Skin epidermis (tissue), 12 donors: Measurements from ENCODE around the gene ITGAL.
A peak's percentile ranks its signal among the peaks of the same experiment; 100 is the strongest.
"Not testable (repeated sequence)": the region's sequence is repeated elsewhere in the genome, so short reads cannot be mapped to it uniquely, and the experiment has no call there.

Experiments
- H3K27ac ChIP-seq, 21 experiments: fragments of 200-600 bp; sonication (generic) in 11 of 21; one replicate each; pipeline ENCODE4 v1.5.0; 2020; ENCODE audit warnings: mild to moderate bottlenecking in 3 of 21, inconsistent platforms in 2 of 21, moderate library complexity in 2 of 21
- H3K4me3 ChIP-seq, 7 experiments: fragments of 200-600 bp; sonication (generic) in 2 of 7; one replicate each; pipeline ENCODE4 v1.5.0; 2020; ENCODE audit warnings: inconsistent platforms in 2 of 7, mild to moderate bottlenecking in 2 of 7, moderate library complexity in 1 of 7

Gene ITGAL

DNA sequence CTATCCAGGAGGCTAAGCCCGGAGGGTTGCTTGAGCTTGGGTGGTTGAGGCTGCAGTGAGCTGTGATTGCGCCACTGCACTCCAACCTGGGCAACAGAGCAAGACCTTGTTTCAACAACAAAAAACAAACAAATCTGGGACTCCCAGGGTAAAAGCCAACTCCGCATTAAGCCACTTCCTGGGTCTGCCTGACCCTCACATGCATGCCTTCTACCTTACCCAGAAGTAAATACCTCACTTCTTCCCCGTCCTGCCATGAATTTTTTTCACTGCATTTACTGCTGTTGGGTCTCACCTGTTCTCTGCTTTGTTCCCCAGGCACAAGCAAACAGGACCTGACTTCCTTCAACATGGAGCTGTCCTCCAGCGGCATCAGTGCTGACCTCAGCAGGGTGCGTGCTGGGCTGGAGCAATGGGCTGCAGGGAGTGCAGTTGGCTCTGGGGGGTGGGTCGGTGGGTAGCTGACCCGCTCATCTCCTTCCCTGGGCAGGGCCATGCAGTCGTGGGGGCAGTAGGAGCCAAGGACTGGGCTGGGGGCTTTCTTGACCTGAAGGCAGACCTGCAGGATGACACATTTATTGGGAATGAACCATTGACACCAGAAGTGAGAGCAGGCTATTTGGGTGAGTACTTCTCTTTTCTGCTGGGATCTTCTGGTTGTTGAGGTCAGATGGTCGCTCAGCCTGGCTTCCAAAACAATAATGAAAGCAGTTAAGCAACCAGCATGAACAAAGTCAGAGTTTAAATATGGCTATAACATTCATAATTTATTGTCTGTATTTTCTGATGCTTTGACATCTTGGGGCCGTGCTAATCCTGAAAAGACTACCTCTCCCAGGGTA lies 16.4 kb downstream of the ITGAL start:
- Histone ChIP-seq H3K27ac (no peak overlapping the region), H3K4me3 (no peak overlapping the region)

DNA sequence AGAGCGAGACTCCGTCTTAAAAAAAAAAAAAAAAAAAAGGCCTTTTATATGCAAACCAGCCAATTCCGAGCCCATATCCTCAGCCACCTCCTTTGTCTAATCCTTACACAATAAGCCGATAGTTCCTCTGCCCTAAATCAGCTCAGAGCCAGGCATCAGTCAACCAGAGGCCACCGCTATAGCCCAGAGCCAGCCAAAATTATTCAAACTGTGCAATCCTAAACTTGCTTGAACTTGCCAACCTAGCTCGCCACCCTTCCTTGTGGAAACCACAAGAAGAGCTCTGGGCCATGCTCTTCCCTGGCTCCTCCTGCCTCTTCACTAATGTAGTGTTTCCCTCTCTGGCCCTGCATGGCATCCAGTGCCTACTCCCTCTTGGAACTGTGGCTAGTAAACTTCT lies 17.7 kb downstream of the ITGAL start:
- H3K4me3 ChIP-seq = no peak overlapping the region

DNA sequence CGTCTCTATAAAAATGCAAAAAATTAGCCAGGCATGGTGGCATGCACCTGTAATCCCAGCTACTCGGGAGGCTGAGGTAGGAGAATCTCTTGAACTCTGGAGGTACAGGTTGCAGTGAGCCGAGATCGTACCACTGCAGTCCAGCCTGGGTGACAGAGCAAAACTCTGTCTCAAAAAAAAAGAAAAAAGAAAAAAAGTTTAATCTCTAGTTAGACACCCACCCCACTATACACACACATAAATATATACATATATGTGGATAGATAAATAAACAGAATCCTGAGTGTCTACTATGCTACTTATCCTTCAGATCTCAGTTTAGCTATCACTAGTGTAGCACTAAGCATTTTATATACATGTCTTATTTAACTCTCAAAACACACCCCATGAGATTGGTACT lies 18.7 kb downstream of the ITGAL start:
- Histone ChIP-seq H3K4me3 (no peak overlapping the region), H3K27ac (peak overlapping the region in 1 of 21 experiments; percentile 34)

More for the DNA sequence above, 17.7 kb downstream of the ITGAL start:
- no peak overlapping the region for H3K27ac ChIP-seq

GRCh38 chr16:30491744-30492308 lies 19.3 kb downstream of the ITGAL start:
- Histone ChIP-seq H3K4me3 (no peak overlapping the region), H3K27ac (peak overlapping the region in 1 of 21 experiments; percentile 34)

GRCh38 chr16:30493941-30494488 lies 21.5 kb downstream of the ITGAL start:
- no peak overlapping the region for H3K27ac ChIP-seq
- H3K4me3 ChIP-seq = no peak overlapping the region

DNA sequence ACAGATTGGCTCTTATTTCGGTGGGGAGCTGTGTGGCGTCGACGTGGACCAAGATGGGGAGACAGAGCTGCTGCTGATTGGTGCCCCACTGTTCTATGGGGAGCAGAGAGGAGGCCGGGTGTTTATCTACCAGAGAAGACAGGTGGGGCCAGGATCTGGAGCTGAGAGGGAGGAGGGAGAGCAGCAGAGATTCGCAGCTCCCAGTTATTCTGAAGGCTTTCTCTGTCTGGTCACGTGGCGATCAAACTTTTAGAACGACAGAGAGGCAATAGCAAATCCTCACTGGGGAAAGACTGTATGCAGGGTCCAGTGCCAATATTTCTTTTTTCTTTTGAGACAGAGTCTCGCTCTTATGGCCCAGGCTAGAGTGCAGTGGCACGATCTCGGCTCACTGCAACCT lies 22.2 kb downstream of the ITGAL start:
- Histone ChIP-seq H3K4me3 (no peak overlapping the region), H3K27ac (no peak overlapping the region)

DNA sequence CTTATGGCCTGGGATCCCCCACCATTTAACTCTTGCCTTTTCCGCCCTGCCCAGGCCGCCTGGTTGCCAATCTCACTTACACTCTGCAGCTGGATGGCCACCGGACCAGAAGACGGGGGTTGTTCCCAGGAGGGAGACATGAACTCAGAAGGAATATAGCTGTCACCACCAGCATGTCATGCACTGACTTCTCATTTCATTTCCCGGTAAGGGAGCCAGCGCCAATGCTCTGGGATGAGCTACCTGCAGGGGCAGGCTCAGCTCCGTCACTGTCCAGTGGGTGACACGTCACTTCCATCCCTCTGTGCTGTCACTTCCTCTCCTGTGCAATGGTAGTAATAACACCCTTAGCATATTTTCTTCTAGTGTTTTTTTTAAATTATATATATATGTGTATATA lies 26.7 kb downstream of the ITGAL start:
- H3K4me3 ChIP-seq = no peak overlapping the region
- no peak overlapping the region for H3K27ac ChIP-seq

DNA sequence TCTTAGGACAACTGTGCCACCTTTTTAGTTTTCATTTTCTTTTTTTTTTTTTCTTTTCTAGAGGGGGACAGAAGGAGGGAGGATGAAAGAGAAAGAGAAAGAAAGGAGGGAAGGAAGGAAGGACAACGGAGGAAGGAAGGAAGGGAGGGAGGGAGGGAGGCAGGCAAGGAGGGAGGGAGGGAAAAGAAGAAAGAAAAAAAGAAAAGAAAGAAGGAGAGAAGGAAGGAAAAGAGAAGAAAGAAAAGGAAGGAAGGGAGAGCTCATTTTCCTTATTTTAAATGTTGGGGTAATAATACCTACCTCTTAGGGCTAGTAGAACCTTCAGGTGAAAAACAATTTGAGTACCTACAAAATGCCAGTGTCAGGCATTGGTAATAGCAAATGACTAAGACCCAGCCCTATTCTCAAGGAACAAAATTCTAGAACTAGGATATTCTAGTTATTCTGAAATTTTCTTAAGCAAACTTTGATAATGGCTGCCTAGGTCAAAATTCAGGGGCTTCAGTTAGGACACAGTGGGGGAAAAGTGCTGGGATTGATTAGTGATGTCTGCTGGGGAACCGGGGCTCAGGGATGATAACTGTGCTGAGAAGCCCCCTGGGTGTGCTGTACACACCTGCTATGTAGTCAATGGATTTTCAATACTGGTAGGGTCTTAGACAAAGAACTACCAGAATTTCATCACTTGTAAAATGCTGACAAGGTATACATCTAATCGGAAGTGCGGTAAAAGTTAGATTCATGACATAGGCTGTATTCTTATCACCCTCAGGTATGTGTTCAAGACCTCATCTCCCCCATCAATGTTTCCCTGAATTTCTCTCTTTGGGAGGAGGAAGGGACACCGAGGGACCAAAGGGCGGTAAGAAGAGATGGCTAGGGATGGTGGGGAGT lies 31.1 kb downstream of the ITGAL start:
- Histone ChIP-seq H3K27ac (no peak overlapping the region), H3K4me3 (no peak overlapping the region)

GRCh38 chr16:30509081-30509765 lies 36.7 kb downstream of the ITGAL start:
- Histone ChIP-seq H3K27ac (no peak overlapping the region), H3K4me3 (no peak overlapping the region)

DNA sequence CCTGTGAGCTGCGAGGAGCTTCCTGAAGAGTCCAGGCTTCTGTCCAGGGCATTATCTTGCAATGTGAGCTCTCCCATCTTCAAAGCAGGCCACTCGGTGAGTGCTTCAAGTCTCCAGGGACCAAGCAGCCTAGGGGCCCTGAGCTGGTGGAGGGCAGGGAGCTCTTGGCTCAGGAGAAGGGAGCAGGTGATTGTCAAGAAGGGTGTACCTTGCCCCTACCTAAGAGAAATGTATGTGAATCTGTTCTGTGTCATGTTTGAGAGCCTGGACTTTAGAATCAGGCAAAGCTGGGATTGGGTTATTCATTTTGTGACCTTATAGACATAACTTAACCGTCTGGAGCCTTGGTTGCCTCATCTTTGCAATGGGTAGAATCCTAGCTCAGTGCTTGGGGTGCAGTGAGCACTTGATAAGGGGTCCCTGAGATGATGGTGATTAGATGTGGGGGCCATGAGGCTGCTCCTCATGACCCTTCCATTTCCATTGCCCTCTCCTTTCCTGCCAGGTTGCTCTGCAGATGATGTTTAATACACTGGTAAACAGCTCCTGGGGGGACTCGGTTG lies 37.9 kb downstream of the ITGAL start:
- no peak overlapping the region for H3K27ac ChIP-seq
- H3K4me3 ChIP-seq = no peak overlapping the region

DNA sequence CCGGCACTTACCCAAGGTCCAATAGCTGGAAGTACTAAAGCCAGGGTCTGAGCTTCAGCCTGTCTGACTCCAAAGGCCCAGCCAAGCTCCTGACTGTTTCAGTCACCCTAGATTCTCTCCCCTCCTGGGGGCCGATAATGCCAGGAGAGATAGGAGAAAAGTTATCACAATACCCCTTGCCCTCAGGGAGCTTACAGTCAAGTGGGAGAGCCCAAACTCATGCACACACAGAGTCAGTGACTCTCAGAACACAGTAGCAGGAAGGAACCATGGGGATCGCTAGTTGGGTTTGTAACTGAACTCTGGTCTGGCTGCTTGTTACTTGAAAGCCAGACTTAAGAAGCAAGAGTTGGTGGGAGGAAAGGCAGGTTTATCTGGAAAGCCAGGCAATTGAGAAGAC lies 39.0 kb downstream of the ITGAL start:
- H3K4me3 ChIP-seq = no peak overlapping the region
- H3K27ac ChIP-seq = no peak overlapping the region

DNA sequence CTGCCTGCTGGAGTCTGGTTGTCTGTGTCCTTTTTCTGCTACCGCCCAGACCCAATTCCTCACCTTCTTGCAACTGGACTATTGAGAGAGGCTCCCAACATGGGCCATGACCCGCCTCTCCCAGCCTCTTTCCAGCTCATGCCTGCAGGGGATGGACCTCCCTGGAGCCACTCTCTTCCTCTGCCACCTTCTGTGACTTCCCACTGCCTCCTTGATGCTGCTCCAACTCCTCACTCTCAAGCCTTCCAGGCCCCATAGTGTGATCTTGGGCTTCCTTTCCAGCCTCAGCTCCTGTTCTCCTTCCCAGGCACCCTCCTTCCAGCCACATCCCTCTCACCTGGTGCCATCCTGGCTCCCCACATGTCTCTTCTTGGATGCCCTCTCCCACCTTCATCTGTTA lies 42.7 kb downstream of the ITGAL start:
- no peak overlapping the region for H3K4me3 ChIP-seq
- no peak overlapping the region for H3K27ac ChIP-seq

- Histone ChIP-seq H3K27ac (no peak overlapping the region), H3K4me3 (no peak overlapping the region)
Observed at GRCh38 chr16:30518552-30518951, 46.0 kb downstream of the ITGAL start.

DNA sequence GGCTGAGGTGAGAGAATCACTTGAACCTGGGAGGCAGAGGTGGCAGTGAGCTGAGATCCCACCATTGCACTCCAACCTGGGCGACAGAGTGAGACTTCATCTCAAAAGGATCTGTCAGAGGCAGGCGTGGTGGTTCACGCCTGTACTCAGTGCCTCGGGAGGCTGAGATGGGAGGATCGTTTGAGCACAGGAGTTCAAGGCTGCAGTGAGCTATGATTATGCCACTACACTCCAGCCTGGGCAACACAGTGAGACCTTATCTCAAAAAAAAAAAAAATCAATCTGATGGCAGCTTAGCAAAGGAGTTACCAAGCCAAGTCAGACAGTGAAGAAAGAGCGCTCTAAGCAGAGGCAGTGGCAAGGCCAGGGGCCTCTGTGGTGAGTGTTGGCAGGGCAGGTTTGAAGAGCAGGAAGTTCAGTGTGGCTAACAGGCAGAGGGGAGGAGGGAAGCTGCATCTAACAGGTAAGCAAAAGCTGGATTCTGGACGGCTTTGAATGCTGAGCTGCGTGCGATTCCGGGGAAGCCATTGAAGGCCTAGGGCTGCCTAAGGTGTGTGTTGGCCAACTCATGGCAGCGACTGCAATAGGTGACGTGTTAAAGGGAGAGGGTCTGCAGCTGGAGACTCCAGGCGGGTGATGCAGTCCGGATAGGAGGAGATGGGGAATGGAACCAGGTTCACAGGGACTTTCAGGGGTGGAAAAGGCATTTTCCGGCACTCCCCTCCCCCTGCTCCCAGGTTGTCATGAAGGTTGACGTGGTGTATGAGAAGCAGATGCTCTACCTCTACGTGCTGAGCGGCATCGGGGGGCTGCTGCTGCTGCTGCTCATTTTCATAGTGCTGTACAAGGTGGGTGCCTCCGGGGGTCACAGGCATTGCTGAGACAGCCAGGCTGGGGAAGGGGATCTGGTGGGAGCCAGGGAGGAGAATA lies 46.8 kb downstream of the ITGAL start:
- Histone ChIP-seq H3K4me3 (no peak overlapping the region), H3K27ac (no peak overlapping the region)

GRCh38 chr16:30521476-30521872 lies 48.9 kb downstream of the ITGAL start:
- Histone ChIP-seq H3K27ac (no peak overlapping the region), H3K4me3 (no peak overlapping the region)

DNA sequence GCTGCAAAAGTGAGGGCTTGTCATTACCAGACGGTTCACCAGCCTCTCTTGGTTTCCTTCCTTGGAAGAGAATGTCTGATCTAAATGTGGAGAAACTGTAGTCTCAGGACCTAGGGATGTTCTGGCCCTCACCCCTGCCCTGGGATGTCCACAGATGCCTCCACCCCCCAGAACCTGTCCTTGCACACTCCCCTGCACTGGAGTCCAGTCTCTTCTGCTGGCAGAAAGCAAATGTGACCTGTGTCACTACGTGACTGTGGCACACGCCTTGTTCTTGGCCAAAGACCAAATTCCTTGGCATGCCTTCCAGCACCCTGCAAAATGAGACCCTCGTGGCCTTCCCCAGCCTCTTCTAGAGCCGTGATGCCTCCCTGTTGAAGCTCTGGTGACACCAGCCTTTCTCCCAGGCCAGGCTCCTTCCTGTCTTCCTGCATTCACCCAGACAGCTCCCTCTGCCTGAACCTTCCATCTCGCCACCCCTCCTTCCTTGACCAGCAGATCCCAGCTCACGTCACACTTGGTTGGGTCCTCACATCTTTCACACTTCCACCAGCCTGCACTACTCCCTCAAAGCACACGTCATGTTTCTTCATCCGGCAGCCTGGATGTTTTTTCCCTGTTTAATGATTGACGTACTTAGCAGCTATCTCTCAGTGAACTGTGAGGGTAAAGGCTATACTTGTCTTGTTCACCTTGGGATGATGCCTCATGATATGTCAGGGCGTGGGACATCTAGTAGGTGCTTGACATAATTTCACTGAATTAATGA lies 49.5 kb downstream of the ITGAL start:
- Histone ChIP-seq H3K4me3 (no peak overlapping the region), H3K27ac (no peak overlapping the region)

DNA sequence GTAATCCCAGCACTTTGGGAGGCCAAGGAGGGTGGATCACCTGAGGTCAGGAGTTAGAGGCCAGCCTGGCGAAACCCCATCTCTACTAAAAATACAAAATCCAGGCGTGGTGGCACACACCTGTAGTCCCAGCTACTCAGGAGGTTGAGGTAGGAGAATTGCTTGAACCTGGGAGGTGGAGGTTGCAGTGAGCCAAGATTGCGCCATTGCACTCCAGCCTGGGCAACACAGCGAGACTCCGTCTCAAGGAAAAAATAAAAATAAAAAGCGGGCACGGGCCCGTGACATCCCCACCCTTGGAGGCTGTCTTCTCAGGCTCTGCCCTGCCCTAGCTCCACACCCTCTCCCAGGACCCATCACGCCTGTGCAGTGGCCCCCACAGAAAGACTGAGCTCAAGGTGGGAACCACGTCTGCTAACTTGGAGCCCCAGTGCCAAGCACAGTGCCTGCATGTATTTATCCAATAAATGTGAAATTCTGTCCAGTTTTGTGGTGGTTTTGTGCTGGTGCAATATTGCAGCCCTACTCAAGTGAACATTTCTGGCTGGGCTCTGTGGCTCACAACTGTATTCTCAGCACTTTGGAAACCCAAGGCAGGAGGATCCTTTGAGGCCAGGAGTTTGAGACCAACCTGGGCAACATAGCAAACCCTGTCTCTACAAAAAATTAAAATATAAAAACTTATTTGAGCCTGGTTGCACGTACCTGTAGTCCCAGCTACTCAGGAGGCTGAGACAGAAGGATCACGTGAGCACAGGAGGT lies 50.3 kb downstream of the ITGAL start:
- H3K27ac ChIP-seq = not testable (repeated sequence)

More for the DNA sequence above, 50.3 kb downstream of the ITGAL start:
- not testable (repeated sequence) for H3K4me3 ChIP-seq
